Vagina (tissue), 2 donors: Measurements from ENCODE around the gene DDR2.

Experiments used
- POLR2A ChIP-seq, 2 donors: fragments of 450-650 bp; IDR thresholded peaks; one replicate each; pipeline ENCODE4 v1.6.1; 2017; ENCODE audit warnings: antibody characterized with exemption in 2 of 2, mild to moderate bottlenecking in 2 of 2, moderate library complexity in 2 of 2
- POLR2AphosphoS5 ChIP-seq, 2 donors: sonication (generic); formaldehyde crosslinking; IDR thresholded peaks; one replicate each; pipeline ENCODE4 v1.9.0; 2017; ENCODE audit warnings: antibody characterized with exemption in 2 of 2, mild to moderate bottlenecking in 2 of 2, low read depth in 1 of 2; ENCODE audit not compliant: insufficient read depth in 1 of 2
- TF ChIP-seq, protein P1 (sequence below), 3 experiments: fragments of 450-650 bp in 2 of 3; fragments of 200-600 bp in 1 of 3; sonication (generic) in 1 of 3; IDR thresholded peaks; one replicate each; pipeline ENCODE4 v1.5.1; 2017 to 2019; ENCODE audit warnings: antibody characterized with exemption in 3 of 3, mild to moderate bottlenecking in 2 of 3, moderate library complexity in 2 of 3

DNA sequence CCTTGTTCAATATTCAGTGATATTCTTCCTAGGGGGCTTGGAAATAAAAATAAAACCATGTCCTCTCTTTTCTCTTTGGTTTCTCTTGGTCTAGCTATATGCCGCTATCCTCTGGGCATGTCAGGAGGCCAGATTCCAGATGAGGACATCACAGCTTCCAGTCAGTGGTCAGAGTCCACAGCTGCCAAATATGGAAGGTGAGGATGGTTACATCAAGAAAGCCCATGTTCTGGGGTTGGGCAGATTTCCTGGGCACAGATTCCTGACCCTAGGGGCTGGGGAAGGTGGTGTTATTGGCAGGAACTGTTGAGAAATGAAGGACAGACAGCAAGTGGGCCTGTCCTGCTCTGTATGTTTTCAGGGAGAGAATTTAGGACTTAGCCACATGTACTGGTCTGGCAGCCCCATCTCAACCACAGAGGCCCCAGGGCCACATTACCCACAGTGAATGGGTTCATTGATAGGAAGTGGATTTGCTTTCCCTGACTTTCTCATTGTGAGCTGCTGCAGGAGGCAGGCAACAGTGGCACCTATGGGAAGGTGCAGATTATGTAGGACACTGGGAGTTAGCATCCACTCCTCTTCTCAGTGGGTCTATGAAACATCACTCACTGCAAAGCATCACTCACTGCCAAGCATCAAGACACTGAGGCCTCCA lies 120.9 kb downstream of the DDR2 start:
- TF ChIP-seq, protein P1, sequence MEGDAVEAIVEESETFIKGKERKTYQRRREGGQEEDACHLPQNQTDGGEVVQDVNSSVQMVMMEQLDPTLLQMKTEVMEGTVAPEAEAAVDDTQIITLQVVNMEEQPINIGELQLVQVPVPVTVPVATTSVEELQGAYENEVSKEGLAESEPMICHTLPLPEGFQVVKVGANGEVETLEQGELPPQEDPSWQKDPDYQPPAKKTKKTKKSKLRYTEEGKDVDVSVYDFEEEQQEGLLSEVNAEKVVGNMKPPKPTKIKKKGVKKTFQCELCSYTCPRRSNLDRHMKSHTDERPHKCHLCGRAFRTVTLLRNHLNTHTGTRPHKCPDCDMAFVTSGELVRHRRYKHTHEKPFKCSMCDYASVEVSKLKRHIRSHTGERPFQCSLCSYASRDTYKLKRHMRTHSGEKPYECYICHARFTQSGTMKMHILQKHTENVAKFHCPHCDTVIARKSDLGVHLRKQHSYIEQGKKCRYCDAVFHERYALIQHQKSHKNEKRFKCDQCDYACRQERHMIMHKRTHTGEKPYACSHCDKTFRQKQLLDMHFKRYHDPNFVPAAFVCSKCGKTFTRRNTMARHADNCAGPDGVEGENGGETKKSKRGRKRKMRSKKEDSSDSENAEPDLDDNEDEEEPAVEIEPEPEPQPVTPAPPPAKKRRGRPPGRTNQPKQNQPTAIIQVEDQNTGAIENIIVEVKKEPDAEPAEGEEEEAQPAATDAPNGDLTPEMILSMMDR (IDR thresholded peaks at IDR 0.05) = no peak
- TF ChIP-seq POLR2AphosphoS5 (IDR thresholded peaks at IDR 0.05; ENCODE audit: insufficient read depth in 1 of 2, low read depth in 1 of 2) = no peak
- no peak for TF ChIP-seq POLR2A (IDR thresholded peaks at IDR 0.05)
